Mucosa of descending colon (tissue), 3 donors: Measurements from ENCODE around the gene NNT. TPM values are rescaled to one million over a fixed set of nuclear protein-coding genes. Genes with fewer than 3 reads are reported as not detected.
"Not testable (repeated sequence)": the region's sequence is repeated elsewhere in the genome, so short reads cannot be mapped to it uniquely, and the experiment has no call there.

ENCODE experiments used
- ATAC-seq: fragments of 200-7000 bp; cut with Tn5 transposase; one replicate; pipeline ENCODE4 v1.9.1; 2020; ENCODE audit warnings: mild to moderate bottlenecking, moderate library complexity
- DNase-seq, 3 donors: peaks; one replicate each; pipeline ENCODE4 v3.0.0-alpha.2; 2020
- H3K36me3 ChIP-seq: fragments of 200-600 bp; one replicate; pipeline ENCODE4 v1.8.0; 2021; ENCODE audit warnings: low read depth, mild to moderate bottlenecking
- H3K4me1 ChIP-seq: fragments of 200-600 bp; one replicate; pipeline ENCODE4 v1.8.0; 2021; ENCODE audit warnings: low read depth, mild to moderate bottlenecking
- H3K4me3 ChIP-seq: fragments of 200-600 bp; one replicate; pipeline ENCODE4 v1.8.0; 2021; ENCODE audit warnings: mild to moderate bottlenecking
- H3K9me3 ChIP-seq: fragments of 200-600 bp; one replicate; pipeline ENCODE4 v1.8.0; 2021; ENCODE audit warnings: mild to moderate bottlenecking
- CTCF ChIP-seq: fragments of 200-600 bp; IDR thresholded peaks from one replicate; pipeline ENCODE4 v1.8.0; 2022; ENCODE audit warnings: antibody characterized with exemption, mild to moderate bottlenecking
- intact Hi-C, 2 donors: fragments of 100-400 bp; cut with DNase I in 1 of 2; cut with micrococcal nuclease in 1 of 2; formaldehyde crosslinking; loops; one replicate each; pipeline versions ENCODE4 v1.11.0 to v1.11.1; 2022; cut with DNase I, micrococcal nuclease
- total RNA-seq, 3 donors: library from RNA; stranded (reverse); fragmentation: NEBNext Ultra II Directional in 2 of 3; extraction: Animal tissue kit (Norgen Biotek cat#: 25700) in 2 of 3; gene quantifications; one replicate each; pipeline versions ENCODE4 v1.2.1 to v1.2.4, GENCODE V29; 2021 to 2023
- donor health status: DM: no; HTN: no; CAD: no; lungs with moderate emphysema.
- donor health status: DM: no; HTN: no; CAD: no.
- donor health status: DM: no; HTN: yes; CAD: no.

Gene NNT
- total RNA-seq, 3 donors from 2014 or later = 111 to 121 (median 119) TPM

GRCh38 chr5:43702293-43702692 lies 99.3 kb downstream of the NNT start:
- no peak overlapping the region for H3K4me3 ChIP-seq
- no peaks in the 10 kb centered on the region for H3K9me3 ChIP-seq
- no peak for DNase-seq
- H3K4me1 ChIP-seq = no peaks in the 10 kb centered on the region
- intact Hi-C loops = no loop called here
- TF ChIP-seq CTCF = no peak
- no peaks in the 10 kb centered on the region for H3K36me3 ChIP-seq
- no peak for ATAC-seq

- Histone ChIP-seq H3K4me3 (no peak overlapping the region), H3K9me3 (no peaks in the 10 kb centered on the region), H3K36me3 (no peaks in the 10 kb centered on the region), H3K4me1 (no peaks in the 10 kb centered on the region)
- DNase-seq = no peak
- ATAC-seq = no peak
- intact Hi-C loops = no loop called here
- TF ChIP-seq CTCF = no peak
Observed at GRCh38 chr5:43702815-43703214, 99.8 kb downstream of the NNT start.

- Histone ChIP-seq H3K4me3 (no peak overlapping the region), H3K9me3 (no peaks in the 10 kb centered on the region), H3K4me1 (no peaks in the 10 kb centered on the region), H3K36me3 (no peaks in the 10 kb centered on the region)
- intact Hi-C loops = no loop called here
- TF ChIP-seq CTCF = no peak
- DNase-seq (no peak), ATAC-seq (no peak)
Observed at GRCh38 chr5:43704243-43704642, 101.3 kb downstream of the NNT start.

- H3K4me3 ChIP-seq, H3K4me1 ChIP-seq, H3K36me3 ChIP-seq, ATAC-seq, H3K9me3 ChIP-seq, intact Hi-C loops, DNase-seq: not testable (repeated sequence)
Observed at GRCh38 chr5:43706576-43706975, 103.6 kb downstream of the NNT start.

GRCh38 chr5:43711496-43711895 lies 108.5 kb downstream of the NNT start:
- TF ChIP-seq CTCF = no peak
- Histone ChIP-seq H3K9me3 (no peaks in the 10 kb centered on the region), H3K4me1 (no peaks in the 10 kb centered on the region), H3K36me3 (no peaks in the 10 kb centered on the region), H3K4me3 (no peak overlapping the region)
- intact Hi-C loops = no loop called here
- ATAC-seq (no peak), DNase-seq (no peak)

- intact Hi-C loops = no loop called here
- DNase-seq (no peak), ATAC-seq (no peak)
- Histone ChIP-seq H3K9me3 (no peaks in the 10 kb centered on the region), H3K4me3 (no peak overlapping the region), H3K36me3 (no peaks in the 10 kb centered on the region), H3K4me1 (no peaks in the 10 kb centered on the region)
- no peak for TF ChIP-seq CTCF
Observed at GRCh38 chr5:43712081-43712480, 109.1 kb downstream of the NNT start.

GRCh38 chr5:43719783-43720182 lies 116.8 kb downstream of the NNT start:
- H3K4me1 ChIP-seq, H3K4me3 ChIP-seq, intact Hi-C loops, ATAC-seq, H3K9me3 ChIP-seq, DNase-seq, H3K36me3 ChIP-seq: not testable (repeated sequence)
